GM12878 (cell line): ENCODE measurements around the gene FREY1. TPM values are rescaled to one million over a fixed set of nuclear protein-coding genes. Genes with fewer than 3 reads are reported as not detected.

ENCODE experiments used
- ATAC-seq: fragments of 200-7000 bp; cut with Tn5 transposase; 3 replicates; pipeline ENCODE4 v1.9.1; 2020; ENCODE audit warnings: mild to moderate bottlenecking, moderate library complexity
- BruUV-seq: library from RNA; stranded (reverse); fragments of 400-500 nt; replicated peaks from 2 replicates; lab custom pipeline; 2021; lab: Mats Ljungman, UMichigan
- CTCF ChIA-PET: fragments of 300-600 bp; sonication (Branson Sonifier 250); formaldehyde crosslinking; extraction: SDS; loops from one replicate; lab custom pipeline; 2021; ENCODE audit warnings: inconsistent platforms; lab: Yijun Ruan, JAX
- POLR2A ChIA-PET: fragments of 350-600 bp; formaldehyde crosslinking; extraction: SDS; loops from one replicate; lab custom pipeline; 2021; ENCODE audit warnings: inconsistent platforms; lab: Charles Lee
- RAD21 ChIA-PET: fragments of 300-600 bp; sonication (Branson Sonifier 250); formaldehyde crosslinking; loops from one replicate; lab custom pipeline; 2023; ENCODE audit warnings: antibody characterized with exemption; ENCODE audit not compliant: unreplicated experiment; lab: Charles Lee
- SMC1A ChIA-PET: fragments of 300-600 bp; sonication (Branson Sonifier 250); formaldehyde crosslinking; loops from one replicate; lab custom pipeline; 2023; ENCODE audit not compliant: unreplicated experiment, uncharacterized antibody; lab: Charles Lee
- DNase-seq: peaks from one replicate; pipeline ENCODE4 v3.0.0-alpha.2; 2011; ENCODE audit warnings: low read depth, low spot score
- FAIRE-seq: peaks from 3 replicates; lab custom pipeline; 2011; peaks lifted over from hg19 to GRCh38; lab: Jason Lieb, UNC
- H2AFZ ChIP-seq: 2 replicates; pipeline ENCODE4 v1.6.0; 2011; ENCODE audit warnings: low read depth, low read length, control low read depth; ENCODE audit not compliant: control insufficient read depth
- H3K27ac ChIP-seq: 2 replicates; pipeline ENCODE4 v1.5.1; 2011; ENCODE audit warnings: control low read depth; ENCODE audit not compliant: control insufficient read depth, insufficient read depth
- H3K27me3 ChIP-seq, 2 experiments: replicated peaks in 1 of 2; 2 replicates each; pipeline versions ENCODE4 v1.6.0 to v1.6.1; 2011; ENCODE audit warnings: low read length in 1 of 2; ENCODE audit not compliant: control insufficient read depth in 2 of 2, insufficient read depth in 2 of 2
- H3K36me3 ChIP-seq, 2 experiments: 2 replicates each; pipeline ENCODE4 v1.5.1; 2011; ENCODE audit warnings: low read length in 1 of 2; ENCODE audit not compliant: control insufficient read depth in 2 of 2, insufficient read depth in 2 of 2
- H3K4me1 ChIP-seq: 2 replicates; pipeline ENCODE4 v1.6.1; 2011; ENCODE audit warnings: mild to moderate bottlenecking, low read length, moderate library complexity, mixed read lengths; ENCODE audit not compliant: control insufficient read depth, insufficient read depth
- H3K4me2 ChIP-seq: 2 replicates; pipeline ENCODE4 v1.6.0; 2011; ENCODE audit warnings: control low read depth; ENCODE audit not compliant: control insufficient read depth, insufficient read depth
- H3K4me3 ChIP-seq: fragments of 200-600 bp; sonication (generic); 2 replicates; pipeline ENCODE4 v1.5.1; 2016
- H3K79me2 ChIP-seq: 2 replicates; pipeline ENCODE4 v1.6.0; 2011; ENCODE audit warnings: low read length; ENCODE audit not compliant: control insufficient read depth, insufficient read depth
- H3K9ac ChIP-seq: 2 replicates; pipeline ENCODE4 v1.8.0; 2011; ENCODE audit warnings: low read length, control low read depth, mixed read lengths; ENCODE audit not compliant: control insufficient read depth, insufficient read depth
- H3K9me3 ChIP-seq: replicated peaks from 3 replicates; pipeline ENCODE4 v1.5.1; 2011; ENCODE audit warnings: mild to moderate bottlenecking, low read length; ENCODE audit not compliant: control insufficient read depth, insufficient read depth
- H4K20me1 ChIP-seq: 2 replicates; pipeline ENCODE4 v1.6.0; 2011; ENCODE audit not compliant: control insufficient read depth, insufficient read depth
- BHLHE40 ChIP-seq, 2 experiments: fragments of 450-650 bp in 1 of 2; IDR thresholded peaks; 2 replicates each; pipeline ENCODE4 v1.6.1; 2011 to 2017; ENCODE audit warnings: low read depth in 2 of 2, borderline replicate concordance in 1 of 2, improper control_type of control experiment in 1 of 2, low read length in 1 of 2, mild to moderate bottlenecking in 1 of 2
- CREB1 ChIP-seq: IDR thresholded peaks from 2 replicates; pipeline ENCODE4 v1.6.1; 2012; ENCODE audit warnings: low read depth, mild to moderate bottlenecking, inconsistent platforms
- IKZF1 ChIP-seq: fragments of 450-650 bp; conservative IDR thresholded peaks from 2 replicates; pipeline ENCODE4 v1.6.1; 2017; ENCODE audit warnings: antibody characterized with exemption, mild to moderate bottlenecking
- NFYB ChIP-seq: IDR thresholded peaks from 2 replicates; pipeline ENCODE4 v1.6.1; 2011; ENCODE audit warnings: low read depth, mild to moderate bottlenecking, low read length, improper control_type of control experiment, moderate library complexity; ENCODE audit not compliant: insufficient read depth
- YBX1 ChIP-seq: fragments of 450-650 bp; IDR thresholded peaks from 2 replicates; pipeline ENCODE4 v1.6.1; 2016; ENCODE audit warnings: antibody characterized with exemption
- ZNF217 ChIP-seq: fragments of 450-650 bp; IDR thresholded peaks from 2 replicates; pipeline ENCODE4 v1.6.1; 2017; ENCODE audit warnings: antibody characterized with exemption, mild to moderate bottlenecking
- whole genome bisulfite sequencing: methylation state at CpG from one replicate; pipeline ENCODE4 v1.1.6; 2016; ENCODE audit warnings: low lambda C conversion rate; ENCODE audit not compliant: insufficient replicate concordance, insufficient coverage; ENCODE audit errors: missing lambda C conversion rate; 5-methylcytosine and 5-hydroxymethylcytosine counted together
- in situ Hi-C: fragments of 300-500 bp; cut with MboI; formaldehyde crosslinking; loops from 9 replicates; pipeline ENCODE4 v1.14.3; 2018; ENCODE audit warnings: mixed read lengths
- intact Hi-C: fragments of 100-400 bp; cut with micrococcal nuclease; formaldehyde crosslinking; loops from one replicate; pipeline ENCODE4 v1.14.2; 2022; ENCODE audit not compliant: unreplicated experiment
- polyA plus RNA-seq, 11 experiments: library from polyadenylated mRNA; depleted of rRNA in 4 of 11; unstranded in 6 of 11; stranded (reverse) in 5 of 11; fragments of >200 nt; fragmentation: Nextera tagmentation in 4 of 11; fragmentation: Illumina TruSeq in 1 of 11; extraction: Ambion mirVana in 4 of 11; extraction: Trizol in 1 of 11; gene quantifications; 1 replicate in 1 of 11; 2 replicates in 10 of 11; pipeline versions ENCODE4 v1.2.1 to v1.2.3, GENCODE V29; 2011 to 2016; ENCODE audit warnings: inconsistent platforms in 2 of 11, missing spikeins in 2 of 11, low read depth in 1 of 11
- total RNA-seq, 4 experiments: library from RNA; depleted of rRNA in 3 of 4; stranded (reverse); fragments of >200 nt in 3 of 4; fragmentation: Illumina TruSeq in 1 of 4; extraction: Trizol in 1 of 4; gene quantifications; 2 replicates each; pipeline versions ENCODE4 v1.2.1 to v1.2.3, GENCODE V29; 2013 to 2021
- TF ChIP-seq, protein P1 (sequence below): fragments of 150-350 bp; IDR thresholded peaks from 2 replicates; pipeline ENCODE4 v1.6.1; 2014; ENCODE audit warnings: mild to moderate bottlenecking, low read depth, low read length
- TF ChIP-seq, protein P2 (sequence below), 3 experiments: IDR thresholded peaks in 2 of 3; conservative IDR thresholded peaks in 1 of 3; 2 replicates each; pipeline ENCODE4 v1.5.1; 2011; ENCODE audit warnings: low read depth in 3 of 3, low read length in 3 of 3, mild to moderate bottlenecking in 3 of 3, control low read depth in 2 of 3, moderate library complexity in 2 of 3, inconsistent platforms in 1 of 3, mixed read lengths in 1 of 3; ENCODE audit not compliant: control insufficient read depth in 2 of 3, insufficient read depth in 1 of 3; ENCODE audit errors: extremely low read depth in 1 of 3

The FREY1 gene
- total and polyA plus RNA-seq, 10 of the 15 experiments (the other 5 are each of a cell fraction or from before 2014, with no cell fraction given), result 0.13 to 1.7 (median 0.39) TPM; not detected in 3

DNA sequence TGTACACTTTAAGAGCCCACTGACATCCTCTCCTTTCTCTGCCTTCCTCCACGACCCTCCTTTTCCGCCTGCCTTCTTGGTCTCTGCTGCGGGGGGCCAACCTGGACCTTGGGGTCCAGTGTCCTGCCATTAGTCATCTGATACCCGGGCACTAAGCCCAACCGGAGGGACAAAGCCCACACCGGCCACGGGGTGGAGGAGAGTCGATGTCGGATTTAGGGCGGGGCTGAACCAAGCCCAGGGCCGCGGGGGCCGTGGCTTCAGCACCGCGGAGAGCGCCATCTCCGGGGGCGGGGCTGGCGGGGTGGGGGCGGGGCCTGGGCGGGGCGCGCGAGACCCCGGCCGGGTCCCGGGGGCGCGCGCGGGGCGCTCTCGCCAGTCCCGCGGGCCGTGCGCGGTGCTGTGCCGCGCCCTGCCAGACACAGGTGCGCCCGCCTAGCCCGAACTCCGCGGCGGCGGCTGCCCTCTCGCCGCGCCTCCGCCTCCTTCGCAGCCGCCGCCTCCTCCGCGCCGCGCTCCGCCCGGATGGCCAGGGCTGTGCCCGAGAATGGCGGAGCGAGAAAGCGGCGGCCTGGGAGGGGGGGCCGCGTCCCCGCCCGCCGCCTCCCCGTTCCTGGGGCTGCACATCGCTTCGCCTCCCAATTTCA lies 21.7 kb downstream of the FREY1 start, which contains the start of gene MAPK8IP1 (continued):
- TF ChIP-seq IKZF1, result peak; percentile 43; the same call in 1 of the 2 replicates
- TF ChIP-seq CREB1, result no peak
- peak in 1 of 2 experiments; percentile 11; a peak in 1 of 4 replicates for TF ChIP-seq BHLHE40 (IDR thresholded peaks at IDR 0.05; ENCODE audit: borderline replicate concordance in 1 of 2, low read depth in 2 of 2, low read length in 1 of 2)

DNA sequence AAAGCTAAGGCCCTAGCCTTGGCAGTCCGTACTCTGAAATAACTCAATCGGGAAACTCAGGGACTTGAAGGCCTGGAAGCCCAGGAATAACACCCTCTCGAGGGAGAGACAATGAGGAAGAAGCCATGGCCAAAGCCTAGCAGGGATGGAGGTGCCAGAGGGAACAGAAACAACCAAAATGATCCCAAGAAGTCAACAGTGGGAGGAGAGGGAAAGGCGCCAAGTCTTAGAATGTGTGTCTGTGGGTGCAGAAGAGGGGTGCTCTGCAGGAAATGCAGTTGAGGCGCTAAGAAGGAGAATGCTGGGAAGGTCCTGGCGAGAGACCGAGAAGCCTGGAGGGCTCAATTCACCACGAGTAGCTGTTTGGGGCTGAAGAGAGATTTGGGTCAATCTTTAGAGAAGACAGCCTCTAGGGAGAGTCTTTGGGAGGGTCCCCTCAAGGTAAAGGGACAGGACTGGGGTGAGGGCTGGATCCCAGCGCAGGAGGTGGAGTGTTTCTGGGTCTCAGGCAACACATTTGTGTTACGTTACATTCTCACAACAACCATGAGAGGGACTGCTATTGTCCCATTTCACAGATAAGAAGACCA lies 22.4 kb downstream of the FREY1 start:
- ChIA-PET SMC1A (no interaction called here), CTCF (interaction anchor here (1.2 to 1.5 kb wide), 2 partner anchors 11 to 113 kb away, joined by 3 to 4 read pairs; no protein-coding TSS in a partner anchor), POLR2A (no interaction called here), RAD21 (no interaction called here)
- no peak for DNase-seq
- H3K4me2 ChIP-seq, result peak overlapping the region; percentile 89
- H3K9ac ChIP-seq, result no peak overlapping the region
- no peaks in the 10 kb centered on the region for H3K27me3 ChIP-seq
- no peak overlapping the region for H2AFZ ChIP-seq
- H3K79me2 ChIP-seq, result no peaks in the 10 kb centered on the region
- BruUV-seq, result no TSS peak
- H3K4me1 ChIP-seq, result no peaks in the 10 kb centered on the region
- in situ Hi-C loops (no loop called here), intact Hi-C loops (no loop called here)
- peaks cover 3% of the 10 kb centered on the region; the same call in 1 of the 2 replicates for H4K20me1 ChIP-seq
- no peaks in the 10 kb centered on the region for H3K9me3 ChIP-seq
- no peak for ATAC-seq
- TF ChIP-seq, protein P1, sequence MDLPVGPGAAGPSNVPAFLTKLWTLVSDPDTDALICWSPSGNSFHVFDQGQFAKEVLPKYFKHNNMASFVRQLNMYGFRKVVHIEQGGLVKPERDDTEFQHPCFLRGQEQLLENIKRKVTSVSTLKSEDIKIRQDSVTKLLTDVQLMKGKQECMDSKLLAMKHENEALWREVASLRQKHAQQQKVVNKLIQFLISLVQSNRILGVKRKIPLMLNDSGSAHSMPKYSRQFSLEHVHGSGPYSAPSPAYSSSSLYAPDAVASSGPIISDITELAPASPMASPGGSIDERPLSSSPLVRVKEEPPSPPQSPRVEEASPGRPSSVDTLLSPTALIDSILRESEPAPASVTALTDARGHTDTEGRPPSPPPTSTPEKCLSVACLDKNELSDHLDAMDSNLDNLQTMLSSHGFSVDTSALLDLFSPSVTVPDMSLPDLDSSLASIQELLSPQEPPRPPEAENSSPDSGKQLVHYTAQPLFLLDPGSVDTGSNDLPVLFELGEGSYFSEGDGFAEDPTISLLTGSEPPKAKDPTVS, result no peak
- TF ChIP-seq, protein P2, sequence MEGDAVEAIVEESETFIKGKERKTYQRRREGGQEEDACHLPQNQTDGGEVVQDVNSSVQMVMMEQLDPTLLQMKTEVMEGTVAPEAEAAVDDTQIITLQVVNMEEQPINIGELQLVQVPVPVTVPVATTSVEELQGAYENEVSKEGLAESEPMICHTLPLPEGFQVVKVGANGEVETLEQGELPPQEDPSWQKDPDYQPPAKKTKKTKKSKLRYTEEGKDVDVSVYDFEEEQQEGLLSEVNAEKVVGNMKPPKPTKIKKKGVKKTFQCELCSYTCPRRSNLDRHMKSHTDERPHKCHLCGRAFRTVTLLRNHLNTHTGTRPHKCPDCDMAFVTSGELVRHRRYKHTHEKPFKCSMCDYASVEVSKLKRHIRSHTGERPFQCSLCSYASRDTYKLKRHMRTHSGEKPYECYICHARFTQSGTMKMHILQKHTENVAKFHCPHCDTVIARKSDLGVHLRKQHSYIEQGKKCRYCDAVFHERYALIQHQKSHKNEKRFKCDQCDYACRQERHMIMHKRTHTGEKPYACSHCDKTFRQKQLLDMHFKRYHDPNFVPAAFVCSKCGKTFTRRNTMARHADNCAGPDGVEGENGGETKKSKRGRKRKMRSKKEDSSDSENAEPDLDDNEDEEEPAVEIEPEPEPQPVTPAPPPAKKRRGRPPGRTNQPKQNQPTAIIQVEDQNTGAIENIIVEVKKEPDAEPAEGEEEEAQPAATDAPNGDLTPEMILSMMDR (IDR thresholded peaks at IDR 0.05 in 2 of 3, conservative IDR thresholded peaks at IDR 0.05 in 1 of 3; ENCODE audit: control insufficient read depth in 2 of 3, extremely low read depth in 1 of 3, insufficient read depth in 1 of 3, low read depth in 3 of 3, low read length in 3 of 3), result no peak
- TF ChIP-seq YBX1 (no peak), NFYB (no peak), ZNF217 (no peak)
- H3K4me3 ChIP-seq, result no peak overlapping the region
- H3K27ac ChIP-seq, result no peak overlapping the region
- 75% methylated on average over 10 of the region's 10 CpGs for WGBS
- no peaks in the 10 kb centered on the region for H3K36me3 ChIP-seq
- FAIRE-seq, result no peak
